ENCODE results near the gene NHSL2. TPM values are rescaled to one million over a fixed set of nuclear protein-coding genes. Genes with fewer than 3 reads are reported as not detected.
"Not testable (repeated sequence)": the region's sequence is repeated elsewhere in the genome, so short reads cannot be mapped to it uniquely, and the experiment has no call there.

Gene NHSL2
- total RNA-seq, 2 donors from 2014 or later, result 1.0 to 4.1 TPM

DNA sequence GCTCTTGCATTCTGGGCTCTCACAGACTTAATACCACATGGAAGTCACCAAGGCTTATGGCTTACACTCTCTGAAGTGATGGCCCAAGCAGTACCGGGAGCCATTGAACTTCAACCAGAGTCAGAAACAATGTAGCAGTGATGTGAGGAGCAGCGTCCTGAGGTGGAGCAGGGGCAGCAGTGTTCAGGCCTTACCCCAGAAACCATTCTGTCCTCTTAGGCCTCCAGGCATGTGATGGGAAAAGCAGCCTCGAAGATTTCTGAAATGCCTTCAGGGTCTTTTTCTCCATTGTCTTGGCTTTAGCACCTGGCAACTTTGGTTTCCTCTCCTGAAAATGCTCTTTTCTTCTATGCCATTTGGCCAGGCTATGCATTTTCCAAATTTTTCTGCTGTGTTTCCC is 248.1 kb downstream of the NHSL2 start:
- Histone ChIP-seq H3K27ac (no peak overlapping the region), H3K27me3 (no peaks in the 10 kb centered on the region), H3K36me3 (no peaks in the 10 kb centered on the region), H3K9me3 (no peaks in the 10 kb centered on the region), H3K4me1 (no peaks in the 10 kb centered on the region), H3K9ac (ENCODE audit: low read depth in 2 of 2, low read length in 2 of 2) (no peak overlapping the region), H3K4me3 (no peak overlapping the region)
- no peak for DNase-seq
- TF ChIP-seq, protein P1, sequence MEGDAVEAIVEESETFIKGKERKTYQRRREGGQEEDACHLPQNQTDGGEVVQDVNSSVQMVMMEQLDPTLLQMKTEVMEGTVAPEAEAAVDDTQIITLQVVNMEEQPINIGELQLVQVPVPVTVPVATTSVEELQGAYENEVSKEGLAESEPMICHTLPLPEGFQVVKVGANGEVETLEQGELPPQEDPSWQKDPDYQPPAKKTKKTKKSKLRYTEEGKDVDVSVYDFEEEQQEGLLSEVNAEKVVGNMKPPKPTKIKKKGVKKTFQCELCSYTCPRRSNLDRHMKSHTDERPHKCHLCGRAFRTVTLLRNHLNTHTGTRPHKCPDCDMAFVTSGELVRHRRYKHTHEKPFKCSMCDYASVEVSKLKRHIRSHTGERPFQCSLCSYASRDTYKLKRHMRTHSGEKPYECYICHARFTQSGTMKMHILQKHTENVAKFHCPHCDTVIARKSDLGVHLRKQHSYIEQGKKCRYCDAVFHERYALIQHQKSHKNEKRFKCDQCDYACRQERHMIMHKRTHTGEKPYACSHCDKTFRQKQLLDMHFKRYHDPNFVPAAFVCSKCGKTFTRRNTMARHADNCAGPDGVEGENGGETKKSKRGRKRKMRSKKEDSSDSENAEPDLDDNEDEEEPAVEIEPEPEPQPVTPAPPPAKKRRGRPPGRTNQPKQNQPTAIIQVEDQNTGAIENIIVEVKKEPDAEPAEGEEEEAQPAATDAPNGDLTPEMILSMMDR (IDR thresholded peaks at IDR 0.05), result no peak
- intact Hi-C loops (cut with DNase I), result no loop called here

DNA sequence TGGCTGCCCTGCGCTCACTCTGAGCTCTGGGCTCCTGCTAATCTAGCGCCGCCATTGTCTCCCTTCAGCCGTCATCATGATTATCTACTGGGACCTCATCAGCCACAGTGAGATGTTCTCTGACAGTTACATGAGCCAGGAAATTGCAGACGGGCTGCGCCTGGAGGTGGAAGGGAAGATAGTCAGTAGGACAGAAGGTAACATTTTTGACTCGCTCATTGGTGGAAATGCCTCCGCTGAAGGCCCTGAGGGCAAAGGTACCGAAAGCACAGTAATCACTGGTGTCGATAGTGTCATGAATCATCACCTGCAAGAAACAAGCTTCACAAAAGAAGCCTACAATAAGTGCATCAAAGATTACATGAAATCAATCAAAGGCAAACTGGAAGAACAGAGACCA is 249.1 kb downstream of the NHSL2 start:
- Histone ChIP-seq H3K4me1 (no peaks in the 10 kb centered on the region), H3K27me3 (no peaks in the 10 kb centered on the region), H3K9me3 (no peaks in the 10 kb centered on the region), H3K4me3 (no peak overlapping the region), H3K36me3 (no peaks in the 10 kb centered on the region), H3K9ac (ENCODE audit: low read depth in 2 of 2, low read length in 2 of 2) (no peak overlapping the region), H3K27ac (no peak overlapping the region)
- DNase-seq, result no peak
- TF ChIP-seq, protein P1 (IDR thresholded peaks at IDR 0.05), result no peak
- intact Hi-C loops (cut with DNase I), result no loop called here

DNA sequence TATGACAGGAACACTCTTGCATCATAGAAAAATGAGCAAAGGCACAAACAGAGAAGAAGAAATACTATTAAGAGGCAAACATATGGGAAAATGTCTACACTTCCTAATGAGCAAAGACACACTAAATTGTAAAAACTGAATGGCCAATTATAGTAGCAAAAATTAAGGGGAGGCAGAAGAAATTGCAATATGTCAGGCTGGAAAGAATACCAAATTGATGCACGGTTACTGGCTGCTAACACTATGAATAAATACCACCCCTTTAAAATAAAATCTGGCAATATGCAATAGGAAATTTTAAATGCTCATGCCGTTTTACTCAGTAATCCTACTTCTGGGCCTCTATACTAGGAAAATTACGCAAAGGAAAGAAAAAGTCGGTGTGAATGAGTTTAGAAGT is 254.9 kb downstream of the NHSL2 start:
- Histone ChIP-seq H3K36me3 (no peaks in the 10 kb centered on the region), H3K9ac (ENCODE audit: low read depth in 2 of 2, low read length in 2 of 2) (no peak overlapping the region), H3K9me3 (no peaks in the 10 kb centered on the region), H3K4me3 (no peak overlapping the region), H3K27me3 (no peaks in the 10 kb centered on the region), H3K4me1 (no peaks in the 10 kb centered on the region), H3K27ac (no peak overlapping the region)
- DNase-seq, result no peak
- TF ChIP-seq, protein P1 (IDR thresholded peaks at IDR 0.05), result no peak
- intact Hi-C loops (cut with DNase I), result no loop called here

DNA sequence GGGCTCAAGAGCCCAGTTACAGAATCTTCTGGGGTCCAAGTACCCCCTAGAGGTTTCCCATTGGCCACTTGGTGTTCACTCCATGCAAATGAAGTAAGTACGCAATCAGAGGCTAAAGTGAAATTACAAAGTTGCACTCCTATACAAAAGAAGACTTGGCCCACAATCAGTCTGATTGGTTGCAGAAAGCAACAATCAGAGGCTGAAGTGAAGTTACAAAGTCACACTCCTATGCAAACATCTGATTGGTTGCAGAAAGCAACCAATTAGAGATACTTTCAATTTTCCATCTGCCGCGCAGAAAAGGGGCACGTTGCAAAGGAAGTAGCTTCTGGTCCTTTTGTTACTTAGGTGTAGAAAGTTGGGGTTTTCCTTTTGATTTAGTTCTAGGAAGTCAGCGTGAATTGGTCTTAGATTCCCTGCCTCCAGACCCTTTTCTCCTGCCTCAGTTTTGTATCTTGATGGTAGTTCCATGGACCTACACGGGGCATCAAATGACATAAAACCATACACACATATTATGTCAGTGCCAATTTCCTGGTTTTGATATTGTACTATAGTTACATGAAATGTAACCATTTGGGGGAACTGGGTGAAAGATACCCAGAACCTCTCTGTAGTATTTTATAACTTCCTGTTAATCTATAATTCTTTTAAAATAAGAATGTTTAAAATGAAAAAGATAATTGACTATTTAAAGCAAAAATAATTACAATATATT is 258.5 kb downstream of the NHSL2 start:
- H3K36me3 ChIP-seq, result no peaks in the 10 kb centered on the region
- no peaks in the 10 kb centered on the region for H3K9me3 ChIP-seq
- intact Hi-C loops (cut with DNase I), result no loop called here
- TF ChIP-seq, protein P1 (IDR thresholded peaks at IDR 0.05), result no peak
- no peaks in the 10 kb centered on the region for H3K4me1 ChIP-seq
- H3K27ac ChIP-seq, result no peak overlapping the region
- H3K4me3 ChIP-seq, result no peak overlapping the region
- no peak for DNase-seq
- no peaks in the 10 kb centered on the region for H3K27me3 ChIP-seq
- no peak overlapping the region for H3K9ac ChIP-seq (ENCODE audit: low read depth in 2 of 2, low read length in 2 of 2)

DNA sequence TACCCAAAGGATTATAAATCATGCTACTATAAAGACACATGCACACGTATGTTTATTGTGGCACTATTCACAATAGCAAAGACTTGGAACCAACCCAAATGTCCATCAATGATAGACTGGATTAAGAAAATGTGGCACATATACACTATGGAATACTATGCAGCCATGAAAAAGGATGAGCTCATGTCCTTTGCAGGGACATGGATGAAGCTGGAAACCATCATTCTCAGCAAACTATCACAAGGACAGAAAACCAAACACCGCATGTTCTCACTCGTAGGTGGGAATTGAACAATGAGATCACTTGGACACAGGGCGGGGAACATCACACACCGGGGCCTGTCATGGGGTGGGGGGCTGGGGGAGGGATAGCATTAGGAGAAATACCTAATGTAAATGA is 265.6 kb downstream of the NHSL2 start:
- H3K4me1 ChIP-seq; H3K9me3 ChIP-seq; H3K27me3 ChIP-seq; H3K4me3 ChIP-seq; H3K27ac ChIP-seq; DNase-seq; H3K9ac ChIP-seq (ENCODE audit: low read depth in 2 of 2, low read length in 2 of 2); intact Hi-C loops (cut with DNase I); H3K36me3 ChIP-seq: not testable (repeated sequence)

DNA sequence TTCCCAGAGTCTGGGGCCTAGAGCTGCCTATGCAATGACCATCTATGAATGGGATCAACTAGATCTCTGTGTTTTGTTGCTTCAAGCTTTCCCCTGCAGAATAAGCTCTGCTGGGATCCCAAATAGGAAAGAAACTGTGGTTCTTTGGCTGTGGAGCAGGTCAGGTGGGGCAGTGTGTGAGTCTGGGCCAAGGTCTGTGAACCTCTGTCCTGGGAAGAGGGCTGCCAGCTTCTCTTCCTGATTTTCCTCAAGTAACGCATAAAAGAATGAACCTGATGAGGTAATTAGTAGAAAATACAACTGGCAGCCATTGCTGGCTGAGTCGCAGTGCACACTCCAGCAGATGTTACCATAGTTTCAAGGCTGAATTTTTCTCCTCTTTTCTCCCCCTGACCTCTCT is 266.3 kb downstream of the NHSL2 start:
- Histone ChIP-seq H3K9ac (ENCODE audit: low read depth in 2 of 2, low read length in 2 of 2) (no peak overlapping the region), H3K9me3 (no peaks in the 10 kb centered on the region), H3K4me1 (no peaks in the 10 kb centered on the region), H3K27me3 (no peaks in the 10 kb centered on the region), H3K4me3 (no peak overlapping the region), H3K36me3 (no peaks in the 10 kb centered on the region), H3K27ac (no peak overlapping the region)
- intact Hi-C loops (cut with DNase I), result no loop called here
- no peak for DNase-seq
- TF ChIP-seq, protein P1 (IDR thresholded peaks at IDR 0.05), result no peak
